HG03432 (cell line): ENCODE measurements around the gene SFRP2.
A peak's percentile ranks its signal among the peaks of the same experiment; 100 is the strongest.

Experiments
- ATAC-seq: cut with Tn5 transposase; IDR thresholded peaks from one replicate; pipeline ENCODE4 v1.9.1; 2021; ENCODE audit warnings: mild to moderate bottlenecking, moderate library complexity; ENCODE audit not compliant: unreplicated experiment

SFRP2 gene

GRCh38 chr4:153788413-153789276 lies at the start of gene SFRP2:
SFRP2 (minus strand) TSS chr4:153789083; CDS start chr4:153788835, 248 bp downstream.
- no peak for ATAC-seq

DNA sequence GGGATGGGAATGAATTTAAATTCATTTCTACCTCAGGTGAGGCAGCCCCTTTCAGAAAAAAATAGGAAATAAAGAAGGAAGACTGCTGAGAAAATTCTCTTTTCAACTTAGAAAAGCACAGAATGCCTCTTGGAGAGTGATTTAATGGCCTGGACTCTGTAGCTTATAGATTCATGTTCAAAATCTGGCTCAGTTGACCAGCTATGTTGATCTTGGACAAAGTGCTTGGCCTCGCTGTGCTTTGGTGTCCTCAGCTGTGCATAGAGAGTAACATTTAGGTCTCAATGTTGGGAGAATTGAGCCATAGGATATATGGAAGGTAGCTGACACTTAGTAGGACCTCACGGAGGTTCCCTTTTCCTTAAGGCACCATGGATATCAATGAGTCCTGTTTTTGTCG lies 49.7 kb upstream of the SFRP2 start:
- ATAC-seq, result no peak

- no peak for ATAC-seq
These were observed 46.0 kb upstream of the SFRP2 start for GRCh38 chr4:153834901-153835300.

DNA sequence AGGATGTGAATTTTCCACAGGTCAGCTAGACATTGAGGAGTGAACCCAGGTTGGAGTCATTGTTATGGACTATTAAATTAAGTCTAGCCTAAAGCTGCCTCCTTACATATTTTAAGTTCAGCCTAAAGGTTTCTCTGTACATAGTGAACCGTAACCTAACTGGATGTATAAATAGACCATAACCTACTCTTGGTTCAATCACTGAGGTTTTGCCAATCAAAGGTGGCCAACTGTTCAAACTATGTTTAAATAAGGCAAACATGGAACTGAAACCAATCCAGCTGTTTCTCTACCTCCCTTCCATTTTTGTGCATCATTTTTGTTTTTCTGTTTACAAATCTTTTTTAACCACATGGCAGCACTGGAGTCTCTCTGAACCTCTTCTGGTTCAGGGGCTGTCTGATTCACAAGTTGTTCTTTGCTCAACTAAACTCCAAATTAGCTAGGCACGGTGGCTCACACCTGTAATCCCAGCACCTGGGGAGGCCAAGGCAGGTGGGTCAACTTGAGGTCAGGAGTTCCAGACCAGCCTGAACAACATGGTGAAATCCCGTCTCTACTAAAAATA lies 43.9 kb upstream of the SFRP2 start:
- peak; percentile 42 for ATAC-seq

DNA sequence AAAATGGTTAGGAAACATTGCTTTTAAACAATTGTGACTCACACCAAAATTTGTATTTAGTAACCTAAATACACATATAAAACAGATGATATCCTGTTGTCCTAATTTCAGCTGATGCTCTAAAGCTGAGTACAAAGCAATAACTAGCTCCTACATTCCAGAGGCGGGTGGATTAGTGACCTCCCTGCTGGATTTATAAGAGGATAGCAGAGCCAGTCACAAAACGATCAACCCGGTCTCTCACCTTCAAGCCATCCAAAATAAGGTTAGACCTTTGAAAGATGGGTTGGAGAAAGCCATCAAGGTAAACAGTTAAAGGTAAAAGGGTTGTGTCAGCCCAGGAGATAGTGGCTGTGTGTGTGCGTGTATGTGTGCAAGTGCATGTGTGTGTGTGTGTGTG lies 43.2 kb upstream of the SFRP2 start:
- no peak for ATAC-seq

DNA sequence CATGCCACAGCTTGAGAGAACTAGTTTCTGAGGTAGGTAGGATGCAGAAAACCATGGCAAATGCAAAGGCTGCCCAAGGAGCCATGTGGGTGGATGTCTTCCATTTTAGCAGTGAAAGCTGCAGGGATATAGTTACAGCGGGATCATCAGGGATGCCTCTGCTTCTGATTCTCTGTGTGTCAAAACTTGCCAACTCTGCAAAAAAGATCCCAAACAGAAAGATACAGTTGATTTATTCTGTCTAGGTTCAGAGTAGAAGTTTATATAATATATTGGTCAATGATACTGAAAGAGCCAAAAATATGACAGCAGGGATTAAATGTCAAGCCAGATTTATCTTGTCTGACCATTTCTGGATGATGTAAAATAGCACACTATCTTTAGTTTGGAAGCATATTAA lies 42.4 kb upstream of the SFRP2 start:
- no peak for ATAC-seq

GRCh38 chr4:153825691-153826090 lies 36.8 kb upstream of the SFRP2 start:
- ATAC-seq, result no peak

DNA sequence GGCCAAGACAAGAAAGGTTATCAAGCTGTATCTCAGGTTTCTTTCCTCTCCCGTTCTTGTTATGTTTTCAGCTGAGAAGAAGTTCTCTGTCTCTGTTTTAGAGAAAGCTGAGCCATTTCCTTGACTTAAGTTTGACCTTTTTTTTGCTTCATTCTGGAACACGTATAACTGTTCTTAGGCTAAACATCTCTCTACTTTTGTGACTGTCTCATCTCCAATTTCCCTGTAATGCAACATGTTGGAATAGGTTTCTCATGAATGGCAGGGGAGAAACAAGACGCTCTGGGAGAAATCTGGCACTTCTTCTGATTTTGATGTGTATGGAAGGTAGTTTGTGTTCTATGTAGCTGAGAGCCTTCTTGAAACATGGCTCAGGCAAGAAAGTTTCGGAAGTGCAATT lies 36.2 kb upstream of the SFRP2 start:
- no peak for ATAC-seq

DNA sequence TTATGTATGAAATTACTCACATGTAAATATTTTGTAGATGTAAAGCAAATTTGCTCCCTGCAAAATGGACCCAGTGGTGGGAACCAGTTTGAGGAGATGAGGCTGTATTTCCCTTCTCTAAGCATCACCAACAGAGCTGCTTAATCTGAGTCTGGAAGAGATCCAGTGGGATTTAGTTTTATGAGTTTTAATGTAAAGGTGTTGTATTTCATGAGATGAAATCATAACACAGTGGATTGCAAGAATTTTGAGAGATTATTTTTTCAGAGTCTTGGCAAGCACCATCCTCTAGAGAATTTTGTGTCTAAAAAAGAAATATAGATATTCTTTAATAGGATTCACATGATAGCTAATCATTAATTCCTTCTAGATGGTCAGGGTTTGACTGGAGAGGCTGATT lies 35.6 kb upstream of the SFRP2 start:
- no peak for ATAC-seq

DNA sequence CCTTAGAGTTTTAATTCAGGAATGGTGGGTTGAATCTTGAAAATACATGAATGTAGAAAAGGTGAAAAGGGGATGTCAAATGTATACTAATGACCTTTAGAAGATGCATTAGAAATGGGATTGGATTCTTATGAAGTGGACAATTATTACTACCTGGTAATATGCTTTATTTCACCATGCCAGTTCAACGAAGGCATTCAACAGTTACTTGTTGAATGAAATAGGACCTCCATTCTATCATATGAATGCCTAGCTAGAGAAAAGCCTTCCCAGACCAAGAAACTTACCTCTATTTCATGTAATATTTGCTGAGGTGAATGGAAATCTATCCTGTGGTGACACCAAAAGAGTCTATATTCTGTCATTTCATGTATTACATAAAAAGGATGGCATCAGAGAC lies 34.6 kb upstream of the SFRP2 start:
- no peak for ATAC-seq

GRCh38 chr4:153822316-153822715 lies 33.4 kb upstream of the SFRP2 start:
- no peak for ATAC-seq

DNA sequence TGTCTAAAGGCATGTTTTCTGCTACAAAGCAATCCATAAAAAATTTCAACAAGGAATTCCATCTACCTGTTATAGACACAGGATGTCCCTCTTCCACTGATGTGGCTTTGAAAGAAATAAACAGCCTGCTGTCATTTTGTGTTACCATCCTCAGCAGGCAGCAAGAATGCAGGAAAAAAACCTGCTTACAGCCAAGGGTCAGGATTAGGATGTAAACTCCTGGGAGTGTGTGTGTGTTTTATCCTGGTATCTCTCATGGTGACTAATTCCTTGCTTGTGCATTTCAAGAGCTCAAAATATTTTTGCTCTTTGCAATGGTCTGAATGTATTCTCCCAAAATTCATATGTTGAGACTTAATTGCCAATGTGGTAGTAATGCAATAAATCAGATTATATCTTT lies 28.6 kb upstream of the SFRP2 start:
- ATAC-seq, result no peak

- ATAC-seq, result no peak
These were observed 27.7 kb upstream of the SFRP2 start for GRCh38 chr4:153816542-153816941.

DNA sequence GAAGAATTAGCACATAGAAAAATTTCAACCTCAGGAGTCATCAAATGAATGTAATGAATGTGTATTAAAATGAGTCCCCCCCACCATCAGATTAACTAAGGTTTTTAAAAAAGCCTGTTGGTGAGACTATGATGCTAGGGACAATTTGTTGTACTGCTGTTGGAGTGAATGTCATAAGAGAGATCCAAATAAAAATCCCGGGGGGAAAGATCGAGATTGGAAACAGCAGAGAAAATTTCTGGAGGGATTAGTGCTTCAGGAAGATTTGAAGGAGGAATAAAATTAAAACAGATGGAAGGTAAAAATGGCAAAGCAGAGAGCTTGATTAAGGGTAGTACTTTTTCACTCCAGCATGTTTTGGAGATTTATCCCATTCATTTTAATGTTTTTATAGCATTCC lies 25.9 kb upstream of the SFRP2 start:
- ATAC-seq, result no peak

GRCh38 chr4:153809916-153810810 lies 21.3 kb upstream of the SFRP2 start:
- ATAC-seq, result no peak

- peak; percentile 80 for ATAC-seq
These were observed 20.4 kb upstream of the SFRP2 start for GRCh38 chr4:153809307-153809706.

- ATAC-seq, result no peak
These were observed 19.3 kb upstream of the SFRP2 start for GRCh38 chr4:153808175-153808574.

GRCh38 chr4:153806073-153806472 lies 17.2 kb upstream of the SFRP2 start:
- no peak for ATAC-seq

DNA sequence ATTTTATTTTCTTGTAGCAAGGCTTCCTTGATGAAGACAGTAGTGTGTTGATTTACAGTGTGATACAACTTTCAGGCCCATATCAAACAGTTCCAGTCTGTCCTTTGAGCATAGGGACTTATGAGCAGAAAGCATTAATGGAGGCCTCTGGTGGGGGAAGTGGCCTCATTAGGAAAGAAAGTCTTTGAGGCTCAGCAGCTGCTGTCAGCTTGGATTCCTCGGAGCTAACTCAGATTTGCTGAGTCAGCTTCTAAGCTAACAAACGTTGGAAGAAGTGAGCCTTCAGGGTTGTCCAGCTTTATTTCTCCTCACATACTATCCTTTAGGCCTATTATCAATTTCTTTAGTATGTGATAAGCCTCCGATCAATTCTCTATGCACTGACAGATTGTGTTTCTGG lies 15.8 kb upstream of the SFRP2 start:
- ATAC-seq, result no peak

DNA sequence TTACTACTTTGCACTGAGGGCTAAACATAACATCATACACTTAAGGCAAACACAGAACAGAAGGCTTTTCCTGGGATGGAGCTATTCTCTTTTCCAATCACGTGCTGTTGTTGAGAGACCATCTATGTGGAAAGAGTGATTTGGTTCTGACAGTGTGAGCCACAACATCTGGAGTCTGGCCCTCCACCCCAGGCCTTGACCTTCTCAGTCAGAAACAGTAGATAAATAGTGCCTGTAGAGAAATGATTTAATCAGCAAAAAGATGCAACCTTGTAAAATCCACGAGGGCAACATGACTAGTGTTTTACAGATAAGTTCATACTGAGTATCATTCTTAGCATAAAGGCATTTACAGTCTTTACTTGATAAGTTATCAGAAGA lies 10.8 kb upstream of the SFRP2 start:
- no peak for ATAC-seq

GRCh38 chr4:153798901-153799693 lies 10.2 kb upstream of the SFRP2 start:
- ATAC-seq, result no peak
